Hepatocyte (in vitro differentiated cells): ENCODE data around the gene SSTR3. TPM values are rescaled to one million over a fixed set of nuclear protein-coding genes. Genes with fewer than 3 reads are reported as not detected.

Source experiments
- DNase-seq: peaks from one replicate; pipeline ENCODE4 v3.0.0-alpha.2; 2016; ENCODE audit warnings: low spot score
- H2AFZ ChIP-seq: fragments of 200-600 bp; sonication (generic); 2 replicates; pipeline ENCODE4 v1.6.0; 2016; ENCODE audit warnings: antibody characterized with exemption, mild to moderate bottlenecking
- H3K27ac ChIP-seq: fragments of 200-600 bp; sonication (generic); 2 replicates; pipeline ENCODE4 v1.5.1; 2016; ENCODE audit warnings: mild to moderate bottlenecking
- H3K27me3 ChIP-seq: fragments of 200-600 bp; sonication (generic); 2 replicates; pipeline ENCODE4 v1.6.1; 2016
- H3K36me3 ChIP-seq: fragments of 200-600 bp; sonication (generic); replicated peaks from 2 replicates; pipeline ENCODE4 v1.5.1; 2016; ENCODE audit warnings: low read depth; ENCODE audit not compliant: insufficient read depth
- H3K4me1 ChIP-seq: fragments of 200-600 bp; sonication (generic); 2 replicates; pipeline ENCODE4 v1.5.1; 2016; ENCODE audit warnings: mild to moderate bottlenecking, moderate library complexity; ENCODE audit not compliant: insufficient read depth
- H3K4me2 ChIP-seq: fragments of 200-600 bp; sonication (generic); 2 replicates; pipeline ENCODE4 v1.6.0; 2016
- H3K4me3 ChIP-seq: fragments of 200-600 bp; sonication (generic); 2 replicates; pipeline ENCODE4 v1.5.1; 2016; ENCODE audit warnings: mild to moderate bottlenecking
- H3K79me2 ChIP-seq: fragments of 200-600 bp; sonication (generic); 2 replicates; pipeline ENCODE4 v1.6.0; 2017; ENCODE audit warnings: mild to moderate bottlenecking
- H3K9me2 ChIP-seq: fragments of 200-600 bp; sonication (generic); replicated peaks from 2 replicates; pipeline ENCODE4 v1.6.0; 2017; ENCODE audit warnings: mild to moderate bottlenecking; ENCODE audit not compliant: insufficient read depth
- H3K9me3 ChIP-seq: fragments of 200-600 bp; sonication (generic); 2 replicates; pipeline ENCODE4 v1.5.1; 2016; ENCODE audit warnings: low read depth, mild to moderate bottlenecking
- H4K20me1 ChIP-seq: fragments of 200-600 bp; sonication (generic); 2 replicates; pipeline ENCODE4 v1.6.0; 2016; ENCODE audit warnings: mild to moderate bottlenecking; ENCODE audit not compliant: insufficient read depth, poor library complexity, severe bottlenecking
- EZH2 ChIP-seq: fragments of 200-600 bp; sonication (generic); IDR thresholded peaks from 2 replicates; pipeline ENCODE4 v1.6.1; 2016; ENCODE audit warnings: antibody characterized with exemption, mild to moderate bottlenecking, borderline replicate concordance
- EZH2phosphoT487 ChIP-seq: fragments of 200-600 bp; sonication (generic); IDR thresholded peaks from one replicate; pipeline ENCODE4 v1.6.1; 2018; ENCODE audit warnings: antibody characterized with exemption, mild to moderate bottlenecking, low read depth, moderate library complexity; ENCODE audit not compliant: unreplicated experiment, severe bottlenecking
- WGBS: methylation state at CpG from one replicate; pipeline ENCODE4 v1.1.6; 2016; ENCODE audit warnings: low lambda C conversion rate; ENCODE audit errors: missing lambda C conversion rate; 5-methylcytosine and 5-hydroxymethylcytosine counted together
- polyA plus RNA-seq: library from polyadenylated mRNA; unstranded; fragments of >200 nt; fragmentation: Nextera tagmentation; extraction: Ambion mirVana; gene quantifications from 2 replicates; pipeline ENCODE4 v1.2.1, GENCODE V29; 2016
- total RNA-seq: library from RNA; depleted of rRNA; stranded (reverse); fragments of >200 nt; gene quantifications from 2 replicates; pipeline ENCODE4 v1.2.3, GENCODE V29; 2014
- TF ChIP-seq, protein P1 (sequence below): fragments of 200-600 bp; sonication (generic); IDR thresholded peaks from 2 replicates; pipeline ENCODE4 v1.5.1; 2016; ENCODE audit warnings: antibody characterized with exemption, mild to moderate bottlenecking; ENCODE audit not compliant: poor library complexity

Gene SSTR3
- total and polyA plus RNA-seq, 2 experiments from 2014 or later, result 0.47 to 2.8 TPM

DNA sequence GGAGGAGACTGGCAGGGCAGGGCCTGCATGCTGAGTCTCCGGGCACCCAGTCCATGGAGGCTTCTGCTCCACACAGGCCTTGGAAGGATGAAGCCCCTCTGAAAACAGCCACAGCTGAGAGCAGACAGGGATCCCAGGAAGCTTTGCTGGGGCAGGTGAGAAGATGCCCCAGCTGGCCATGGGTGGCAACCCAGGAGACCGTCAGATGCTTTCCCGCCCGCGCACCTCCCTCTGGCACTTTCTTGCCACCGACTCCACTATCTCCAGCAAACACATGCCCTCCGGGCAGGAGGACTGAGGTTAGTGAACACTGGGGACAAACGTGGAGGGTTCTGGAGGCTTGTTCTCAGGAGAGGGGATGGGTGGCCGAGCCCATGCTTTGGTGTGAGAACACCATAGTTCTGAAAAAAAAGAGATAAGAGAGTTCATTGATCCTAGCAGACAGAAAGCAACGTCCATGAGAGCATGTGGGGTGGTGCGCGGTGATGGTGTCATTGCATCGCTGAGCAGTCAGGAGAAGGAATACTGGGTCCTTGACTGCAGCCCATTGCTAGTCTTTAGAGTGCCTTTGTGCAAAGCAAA, 26.5 kb downstream of the SSTR3 start:
- H3K79me2 ChIP-seq, result peaks cover 7% of the 10 kb centered on the region
- no peak for DNase-seq
- no peak overlapping the region for H3K4me3 ChIP-seq
- no peak overlapping the region for H2AFZ ChIP-seq
- H3K4me2 ChIP-seq, result no peak overlapping the region
- no peaks in the 10 kb centered on the region for H3K36me3 ChIP-seq
- 86% methylated on average over 13 of the region's 13 CpGs for WGBS
- TF ChIP-seq EZH2phosphoT487, result no peak
- no peak for TF ChIP-seq EZH2
- TF ChIP-seq, protein P1, sequence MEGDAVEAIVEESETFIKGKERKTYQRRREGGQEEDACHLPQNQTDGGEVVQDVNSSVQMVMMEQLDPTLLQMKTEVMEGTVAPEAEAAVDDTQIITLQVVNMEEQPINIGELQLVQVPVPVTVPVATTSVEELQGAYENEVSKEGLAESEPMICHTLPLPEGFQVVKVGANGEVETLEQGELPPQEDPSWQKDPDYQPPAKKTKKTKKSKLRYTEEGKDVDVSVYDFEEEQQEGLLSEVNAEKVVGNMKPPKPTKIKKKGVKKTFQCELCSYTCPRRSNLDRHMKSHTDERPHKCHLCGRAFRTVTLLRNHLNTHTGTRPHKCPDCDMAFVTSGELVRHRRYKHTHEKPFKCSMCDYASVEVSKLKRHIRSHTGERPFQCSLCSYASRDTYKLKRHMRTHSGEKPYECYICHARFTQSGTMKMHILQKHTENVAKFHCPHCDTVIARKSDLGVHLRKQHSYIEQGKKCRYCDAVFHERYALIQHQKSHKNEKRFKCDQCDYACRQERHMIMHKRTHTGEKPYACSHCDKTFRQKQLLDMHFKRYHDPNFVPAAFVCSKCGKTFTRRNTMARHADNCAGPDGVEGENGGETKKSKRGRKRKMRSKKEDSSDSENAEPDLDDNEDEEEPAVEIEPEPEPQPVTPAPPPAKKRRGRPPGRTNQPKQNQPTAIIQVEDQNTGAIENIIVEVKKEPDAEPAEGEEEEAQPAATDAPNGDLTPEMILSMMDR, result no peak
- no peaks in the 10 kb centered on the region for H3K9me2 ChIP-seq
- no peaks in the 10 kb centered on the region for H3K27me3 ChIP-seq
- no peak overlapping the region for H3K27ac ChIP-seq
- H4K20me1 ChIP-seq, result no peaks in the 10 kb centered on the region
- peaks cover 36% of the 10 kb centered on the region for H3K4me1 ChIP-seq
- H3K9me3 ChIP-seq, result no peaks in the 10 kb centered on the region

DNA sequence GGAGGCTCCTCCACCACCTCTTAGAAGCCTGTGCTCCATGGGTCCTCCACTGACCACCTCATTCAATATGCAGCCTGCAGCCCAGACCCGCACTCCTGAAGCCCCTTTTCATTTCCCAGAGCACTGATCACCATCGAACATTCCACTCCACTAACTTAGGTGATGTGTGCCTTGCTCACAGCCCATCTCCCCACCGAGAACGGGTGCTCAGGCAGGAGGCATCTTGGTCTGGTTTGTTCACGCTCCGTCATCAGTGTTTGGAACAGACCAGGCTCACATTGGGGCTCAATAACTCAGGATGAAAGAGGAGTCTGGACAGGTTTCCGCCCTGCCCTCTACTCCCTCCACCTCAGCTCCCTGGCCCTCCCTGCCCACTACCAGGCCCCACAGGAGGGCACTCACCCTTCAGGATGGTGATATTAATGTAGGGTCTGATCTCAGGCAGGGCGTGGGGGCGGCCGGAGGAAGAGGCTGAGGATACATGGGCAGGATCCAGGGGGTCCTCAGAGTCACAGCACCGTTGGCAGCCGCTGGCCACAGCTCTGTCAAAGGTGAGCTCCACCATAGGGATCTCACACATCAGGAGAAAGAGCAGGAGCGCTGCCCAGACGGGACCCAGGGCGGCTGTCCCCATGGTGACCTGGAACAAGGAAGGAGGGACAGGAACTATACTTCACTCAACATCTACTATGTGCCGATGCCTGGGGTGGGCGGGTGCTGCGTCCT, 27.3 kb downstream of the SSTR3 start:
- TF ChIP-seq EZH2phosphoT487 (no peak), EZH2 (no peak)
- TF ChIP-seq, protein P1, result no peak
- WGBS, result 93% methylated on average over 18 of the region's 18 CpGs

DNA sequence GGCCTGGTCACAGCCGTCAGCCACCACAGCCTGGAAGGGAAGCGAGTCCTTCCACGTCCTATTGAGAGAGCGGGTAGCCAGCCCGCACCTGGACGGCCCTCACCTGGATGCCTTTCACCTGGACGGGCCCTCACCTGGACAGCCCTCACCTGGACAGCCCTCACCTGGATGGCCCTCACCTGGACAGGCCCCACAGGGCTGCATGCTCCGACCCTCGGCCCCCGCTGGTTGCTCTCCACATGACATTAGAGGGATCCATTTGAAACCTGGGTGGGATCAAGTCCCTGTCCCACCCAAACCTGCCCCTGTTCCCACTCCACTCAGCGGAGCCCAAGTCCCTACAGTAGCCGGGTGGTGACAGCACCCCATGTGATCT, 27.9 kb downstream of the SSTR3 start:
- H3K27ac ChIP-seq, result no peak overlapping the region
- no peaks in the 10 kb centered on the region for H3K27me3 ChIP-seq
- no peaks in the 10 kb centered on the region for H3K36me3 ChIP-seq
- H3K9me3 ChIP-seq, result no peaks in the 10 kb centered on the region
- peaks cover 29% of the 10 kb centered on the region for H3K4me1 ChIP-seq
- no peak overlapping the region for H3K4me2 ChIP-seq
- no peak overlapping the region for H2AFZ ChIP-seq
- no peaks in the 10 kb centered on the region for H3K9me2 ChIP-seq
- no peak overlapping the region for H3K4me3 ChIP-seq
- WGBS, result 94% methylated on average over 12 of the region's 12 CpGs
- H4K20me1 ChIP-seq, result no peaks in the 10 kb centered on the region
- peaks cover 7% of the 10 kb centered on the region for H3K79me2 ChIP-seq
- no peak for DNase-seq
- TF ChIP-seq EZH2, result no peak
- TF ChIP-seq, protein P1, result no peak
- TF ChIP-seq EZH2phosphoT487, result no peak

More for the DNA sequence above, 27.3 kb downstream of the SSTR3 start:
- no peak overlapping the region for H2AFZ ChIP-seq
- H3K4me2 ChIP-seq, result no peak overlapping the region
- H4K20me1 ChIP-seq, result no peaks in the 10 kb centered on the region
- peaks cover 35% of the 10 kb centered on the region for H3K4me1 ChIP-seq
- DNase-seq, result no peak
- H3K4me3 ChIP-seq, result no peak overlapping the region
- H3K27me3 ChIP-seq, result no peaks in the 10 kb centered on the region
- H3K79me2 ChIP-seq, result peaks cover 7% of the 10 kb centered on the region
- no peaks in the 10 kb centered on the region for H3K9me3 ChIP-seq
- H3K9me2 ChIP-seq, result no peaks in the 10 kb centered on the region
- no peaks in the 10 kb centered on the region for H3K36me3 ChIP-seq
- no peak overlapping the region for H3K27ac ChIP-seq
